SH-SY5Y (cell line): Measurements from ENCODE around the gene HMGCR.

Experiments
- GATA2 ChIP-seq: IDR thresholded peaks from 2 replicates; pipeline ENCODE4 v1.6.1; 2011; ENCODE audit warnings: mild to moderate bottlenecking, low read depth, low read length
- GATA3 ChIP-seq: IDR thresholded peaks from 2 replicates; pipeline ENCODE4 v1.6.1; 2011; ENCODE audit warnings: low read depth, mild to moderate bottlenecking, low read length, moderate library complexity

- no peak for TF ChIP-seq GATA3
- TF ChIP-seq GATA2: no peak
These were observed 30.3 kb upstream of the HMGCR start for GRCh38 chr5:75306746-75307145.
